A673 (cell line): ENCODE results near the gene OLA1. TPM values are rescaled to one million over a fixed set of nuclear protein-coding genes. Genes with fewer than 3 reads are reported as not detected.

Experiments
- BruUV-seq: library from RNA; stranded (reverse); fragments of 400-500 nt; replicated peaks from 2 replicates; lab custom pipeline; 2021; lab: Mats Ljungman, UMichigan
- CTCF ChIA-PET: fragments of 300-600 bp; sonication (Branson Sonifier 250); formaldehyde crosslinking; loops from one replicate; lab custom pipeline; 2022; ENCODE audit warnings: antibody characterized with exemption; lab: Charles Lee
- POLR2A ChIA-PET: fragments of 300-600 bp; sonication (Branson Sonifier 250); formaldehyde crosslinking; loops from one replicate; lab custom pipeline; 2022; ENCODE audit warnings: antibody characterized with exemption; ENCODE audit not compliant: low non-redundant PET; lab: Charles Lee
- DNase-seq: peaks from one replicate; pipeline ENCODE4 v3.0.0-alpha.2; 2015; ENCODE audit warnings: low spot score
- H3K27ac ChIP-seq: fragments of 200-600 bp; sonication (generic); 2 replicates; pipeline ENCODE4 v1.5.1; 2016; ENCODE audit warnings: mixed run types, low read depth, mild to moderate bottlenecking, mixed read lengths, antibody characterized with exemption, low read length; ENCODE audit not compliant: poor library complexity, severe bottlenecking
- H3K27me3 ChIP-seq: fragments of 200-600 bp; sonication (generic); replicated peaks from 2 replicates; pipeline ENCODE4 v1.6.1; 2017; ENCODE audit warnings: mixed run types, low read depth, mild to moderate bottlenecking, mixed read lengths, antibody characterized with exemption, low read length; ENCODE audit not compliant: insufficient read depth, poor library complexity
- H3K36me3 ChIP-seq: fragments of 200-600 bp; sonication (generic); 2 replicates; pipeline ENCODE4 v1.6.1; 2016; ENCODE audit warnings: mixed run types, mild to moderate bottlenecking, mixed read lengths, antibody characterized with exemption, low read length; ENCODE audit not compliant: insufficient read depth, poor library complexity, severe bottlenecking
- H3K4me1 ChIP-seq: fragments of 200-600 bp; sonication (generic); 2 replicates; pipeline ENCODE4 v1.6.1; 2017; ENCODE audit warnings: mixed run types, mild to moderate bottlenecking, mixed read lengths, antibody characterized with exemption, low read length; ENCODE audit not compliant: insufficient read depth, poor library complexity, severe bottlenecking
- H3K4me3 ChIP-seq: fragments of 200-600 bp; sonication (generic); 2 replicates; pipeline ENCODE4 v1.5.1; 2016; ENCODE audit warnings: low read depth, mixed run types, mild to moderate bottlenecking, mixed read lengths, low read length; ENCODE audit not compliant: poor library complexity, severe bottlenecking
- H3K9me3 ChIP-seq: fragments of 200-600 bp; sonication (generic); 2 replicates; pipeline ENCODE4 v1.6.1; 2016; ENCODE audit warnings: mixed run types, low read depth, mild to moderate bottlenecking, mixed read lengths, antibody characterized with exemption, low read length; ENCODE audit not compliant: poor library complexity, severe bottlenecking
- EZH2 ChIP-seq: fragments of 200-600 bp; sonication (generic); IDR thresholded peaks from 2 replicates; pipeline ENCODE4 v1.6.1; 2017; ENCODE audit warnings: borderline replicate concordance, low read depth, mild to moderate bottlenecking, mixed read lengths, antibody characterized with exemption, low read length; ENCODE audit not compliant: poor library complexity, severe bottlenecking
- intact Hi-C: fragments of 100-400 bp; cut with micrococcal nuclease; formaldehyde crosslinking; loops from one replicate; pipeline ENCODE4 v1.10.0; 2022; ENCODE audit not compliant: unreplicated experiment
- total RNA-seq: library from RNA; stranded (reverse); gene quantifications from 2 replicates; pipeline ENCODE4 v1.2.3, GENCODE V29; 2021
- TF ChIP-seq, protein P1 (sequence below): fragments of 300-800, 200-600 bp; sonication (generic); conservative IDR thresholded peaks from 2 replicates; pipeline ENCODE4 v1.5.1; 2017; ENCODE audit warnings: low read depth, mild to moderate bottlenecking, antibody characterized with exemption, low read length, moderate library complexity, mixed read lengths

The OLA1 gene
- total RNA-seq, 1 experiment from 2014 or later: 174 TPM

DNA sequence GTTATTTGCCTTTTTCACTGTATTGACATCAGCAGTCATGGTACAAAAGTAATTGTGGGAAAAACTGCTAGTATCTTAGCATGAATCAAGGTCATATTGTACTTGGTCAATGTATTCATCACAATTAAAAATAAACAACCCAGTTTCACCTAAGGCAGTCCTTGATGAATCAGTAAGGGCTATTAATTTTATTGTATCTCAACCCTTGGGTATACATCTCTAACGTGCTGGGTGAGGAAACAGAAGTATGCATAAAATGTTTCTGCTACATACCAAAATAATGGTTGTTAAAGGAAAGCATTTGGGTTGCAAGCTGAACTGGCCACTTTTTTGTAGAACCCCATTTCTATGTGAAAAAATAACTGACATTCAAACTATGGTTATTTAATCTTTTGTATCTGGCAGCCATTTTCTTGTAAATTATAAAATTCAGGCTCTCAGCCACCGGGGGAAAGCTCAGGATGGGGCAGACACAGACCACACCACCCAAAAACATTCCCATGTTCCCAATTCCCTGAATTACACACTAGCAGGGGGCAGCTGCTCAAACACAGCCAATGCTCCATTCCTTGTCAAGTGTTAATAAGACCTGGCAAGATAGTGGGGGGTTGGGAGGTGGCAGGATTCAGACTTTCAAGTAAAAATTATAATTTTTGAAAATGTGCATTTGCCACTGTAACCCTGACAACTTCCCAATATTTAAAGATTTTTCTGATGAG lies 49.3 kb downstream of the OLA1 start:
- Histone ChIP-seq H3K27ac (no peak overlapping the region), H3K4me3 (no peak overlapping the region), H3K27me3 (no peaks in the 10 kb centered on the region), H3K36me3 (no peaks in the 10 kb centered on the region), H3K4me1 (no peaks in the 10 kb centered on the region), H3K9me3 (no peaks in the 10 kb centered on the region)
- ChIA-PET CTCF (no interaction called here), POLR2A (no interaction called here)
- BruUV-seq: no TSS peak
- no peak for DNase-seq
- TF ChIP-seq EZH2: no peak
- TF ChIP-seq, protein P1, sequence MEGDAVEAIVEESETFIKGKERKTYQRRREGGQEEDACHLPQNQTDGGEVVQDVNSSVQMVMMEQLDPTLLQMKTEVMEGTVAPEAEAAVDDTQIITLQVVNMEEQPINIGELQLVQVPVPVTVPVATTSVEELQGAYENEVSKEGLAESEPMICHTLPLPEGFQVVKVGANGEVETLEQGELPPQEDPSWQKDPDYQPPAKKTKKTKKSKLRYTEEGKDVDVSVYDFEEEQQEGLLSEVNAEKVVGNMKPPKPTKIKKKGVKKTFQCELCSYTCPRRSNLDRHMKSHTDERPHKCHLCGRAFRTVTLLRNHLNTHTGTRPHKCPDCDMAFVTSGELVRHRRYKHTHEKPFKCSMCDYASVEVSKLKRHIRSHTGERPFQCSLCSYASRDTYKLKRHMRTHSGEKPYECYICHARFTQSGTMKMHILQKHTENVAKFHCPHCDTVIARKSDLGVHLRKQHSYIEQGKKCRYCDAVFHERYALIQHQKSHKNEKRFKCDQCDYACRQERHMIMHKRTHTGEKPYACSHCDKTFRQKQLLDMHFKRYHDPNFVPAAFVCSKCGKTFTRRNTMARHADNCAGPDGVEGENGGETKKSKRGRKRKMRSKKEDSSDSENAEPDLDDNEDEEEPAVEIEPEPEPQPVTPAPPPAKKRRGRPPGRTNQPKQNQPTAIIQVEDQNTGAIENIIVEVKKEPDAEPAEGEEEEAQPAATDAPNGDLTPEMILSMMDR: no peak
- intact Hi-C loops: no loop called here

DNA sequence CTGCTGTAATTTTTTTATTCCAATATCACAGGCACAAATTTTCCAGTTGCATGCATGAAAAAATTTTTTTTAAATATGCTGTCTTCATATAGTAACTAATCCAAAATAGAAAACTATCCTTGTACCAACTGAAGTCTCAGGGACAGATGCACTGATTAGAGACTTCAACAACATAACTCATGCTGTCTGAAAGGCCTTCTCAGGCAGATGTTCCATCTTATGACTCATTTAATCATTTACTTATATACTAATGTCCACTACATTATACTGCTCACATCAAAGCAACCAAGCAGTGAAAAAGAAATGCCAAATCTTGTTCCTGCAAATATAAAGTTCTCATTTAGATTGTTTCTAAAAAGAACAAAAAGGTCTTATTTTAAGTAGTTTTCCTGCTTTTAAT lies 53.1 kb downstream of the OLA1 start:
- no peak for DNase-seq
- CTCF ChIA-PET: no interaction called here
- TF ChIP-seq EZH2: no peak
- TF ChIP-seq, protein P1: no peak
- no peaks in the 10 kb centered on the region for H3K36me3 ChIP-seq
- POLR2A ChIA-PET: no interaction called here
- intact Hi-C loops: no loop called here
- no peak overlapping the region for H3K4me3 ChIP-seq
- no peak overlapping the region for H3K27ac ChIP-seq
- H3K9me3 ChIP-seq: peaks cover 5% of the 10 kb centered on the region
- H3K27me3 ChIP-seq: no peaks in the 10 kb centered on the region
- no TSS peak for BruUV-seq
- no peaks in the 10 kb centered on the region for H3K4me1 ChIP-seq

DNA sequence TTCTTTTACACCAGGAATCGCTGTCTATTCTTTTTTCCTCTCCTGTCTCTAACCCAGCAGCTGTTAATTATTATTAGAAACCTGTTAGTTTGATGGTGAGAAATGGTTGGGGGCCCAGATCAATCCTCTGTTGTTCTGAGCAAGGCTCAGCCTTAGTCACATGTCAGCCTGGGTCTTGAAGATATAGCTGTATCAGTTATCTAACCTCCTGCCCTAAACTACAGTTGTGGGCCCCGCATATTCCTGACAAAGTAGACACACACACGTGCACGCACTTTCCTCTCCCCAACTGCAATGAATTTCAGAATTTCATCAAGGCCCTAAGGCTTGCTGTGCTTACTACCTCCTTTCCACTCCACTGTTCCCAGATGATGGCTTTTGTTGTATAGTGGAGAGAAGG lies 54.6 kb downstream of the OLA1 start:
- Histone ChIP-seq H3K27ac (no peak overlapping the region), H3K4me3 (no peak overlapping the region), H3K4me1 (no peaks in the 10 kb centered on the region), H3K36me3 (no peaks in the 10 kb centered on the region), H3K9me3 (peaks cover 5% of the 10 kb centered on the region), H3K27me3 (no peaks in the 10 kb centered on the region)
- ChIA-PET POLR2A (no interaction called here), CTCF (no interaction called here)
- no peak for TF ChIP-seq EZH2
- TF ChIP-seq, protein P1: no peak
- DNase-seq: no peak
- intact Hi-C loops: no loop called here
- BruUV-seq: no TSS peak
